ENCODE data around the gene NPPC.

NPPC gene

GRCh38 chr2:231935207-231935524 lies 9.0 kb upstream of the NPPC start:
- no peak for DNase-seq (ENCODE audit: low spot score)

DNA sequence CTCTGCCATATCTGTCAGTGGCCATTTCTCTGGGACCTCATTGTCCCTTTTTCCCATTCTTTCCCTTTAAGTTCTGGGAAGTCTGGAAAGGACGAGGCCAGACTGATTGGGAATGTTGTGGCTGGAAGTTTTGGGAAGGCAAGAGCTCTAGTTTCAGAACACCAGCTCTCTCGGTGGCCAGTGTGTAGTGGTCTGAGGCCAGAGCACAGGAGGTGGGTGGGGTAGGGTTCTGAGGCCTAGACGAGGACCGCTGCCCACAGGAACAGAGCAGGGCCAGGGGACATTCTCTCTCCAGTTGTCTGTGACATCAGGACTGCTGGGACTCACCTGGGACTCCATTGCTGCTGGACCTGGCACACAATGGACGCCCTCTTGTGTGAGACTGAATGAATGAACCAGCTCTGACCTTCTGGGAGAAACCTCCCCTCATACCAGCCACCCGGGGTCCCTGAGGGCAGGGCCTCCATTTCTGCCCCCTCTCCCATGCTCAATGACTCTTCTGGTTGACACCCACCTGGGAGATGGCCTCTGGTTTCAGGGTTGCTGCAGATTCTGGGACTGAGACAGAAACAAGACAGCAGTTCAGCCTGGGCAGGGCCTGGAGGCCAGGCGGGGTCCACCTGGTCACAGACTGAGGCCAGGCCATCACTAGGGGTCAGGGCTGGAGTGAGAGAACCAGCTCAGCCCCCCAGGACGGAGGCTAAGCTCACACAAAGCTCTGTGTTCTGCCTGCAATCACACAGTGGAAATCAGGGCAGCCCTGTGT lies 8.4 kb upstream of the NPPC start:
- no peak for DNase-seq (ENCODE audit: low spot score)

- DNase-seq (ENCODE audit: low spot score) = no peak
Observed at GRCh38 chr2:231933916-231934401, 7.8 kb upstream of the NPPC start.

GRCh38 chr2:231932985-231933915 lies 7.1 kb upstream of the NPPC start:
- no peak for DNase-seq (ENCODE audit: low spot score)

GRCh38 chr2:231932711-231932970 lies 6.4 kb upstream of the NPPC start:
- no peak for DNase-seq (ENCODE audit: low spot score)

DNA sequence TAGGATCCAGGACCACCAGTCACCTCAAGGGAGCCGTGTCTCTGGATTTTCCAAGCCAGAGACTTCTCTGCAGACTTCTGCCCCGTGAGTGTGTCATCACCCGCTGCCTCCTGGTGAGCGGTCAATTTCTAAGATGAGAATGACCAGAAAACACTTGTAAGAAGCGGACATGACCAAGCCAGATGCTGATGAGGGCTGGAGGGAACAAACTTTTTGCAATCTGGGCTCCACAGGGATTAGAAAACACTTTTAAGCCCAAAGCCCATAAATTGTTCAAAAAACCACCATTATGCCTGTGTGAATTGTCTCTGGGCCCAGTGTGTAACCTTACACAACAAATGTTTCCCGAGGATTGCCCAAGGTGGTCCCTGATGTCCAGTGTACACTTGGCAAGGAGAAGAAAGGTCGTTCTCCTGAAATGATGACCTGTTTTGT lies 5.3 kb upstream of the NPPC start:
- no peak for DNase-seq (ENCODE audit: low spot score)

GRCh38 chr2:231930593-231931281 lies 4.5 kb upstream of the NPPC start:
- no peak for DNase-seq (ENCODE audit: low spot score)

DNA sequence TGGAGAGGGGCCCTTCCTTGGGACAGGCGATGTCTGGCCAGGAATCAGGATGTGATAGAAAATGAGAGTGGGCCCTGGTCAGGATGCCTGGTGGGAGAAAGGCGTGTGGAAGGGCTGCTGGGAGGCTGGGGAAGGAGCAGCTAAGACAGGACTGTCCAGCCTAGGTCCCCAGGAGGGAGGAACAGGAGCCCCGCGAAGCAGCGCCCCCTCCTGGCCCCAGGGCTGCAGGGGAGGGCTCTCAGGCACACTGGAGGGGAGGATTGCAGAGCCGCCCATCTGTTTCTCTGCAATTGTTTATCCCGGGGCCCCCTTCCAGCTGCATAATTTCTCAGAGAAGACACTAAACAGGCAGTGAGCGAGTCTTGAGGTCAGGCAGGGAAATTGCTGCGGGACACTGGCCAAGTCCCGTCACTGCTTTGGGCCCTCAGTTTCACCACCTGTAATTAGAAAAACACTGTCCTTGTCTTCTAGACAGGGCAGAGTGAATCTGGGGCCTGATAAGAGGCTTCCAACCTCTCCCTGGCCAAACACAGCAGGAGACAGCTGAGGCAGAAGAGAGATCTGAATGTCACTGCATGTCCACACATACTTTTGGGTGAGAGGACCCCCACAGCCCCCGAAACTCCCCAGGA lies 3.9 kb upstream of the NPPC start:
- no peak for DNase-seq (ENCODE audit: low spot score)

DNA sequence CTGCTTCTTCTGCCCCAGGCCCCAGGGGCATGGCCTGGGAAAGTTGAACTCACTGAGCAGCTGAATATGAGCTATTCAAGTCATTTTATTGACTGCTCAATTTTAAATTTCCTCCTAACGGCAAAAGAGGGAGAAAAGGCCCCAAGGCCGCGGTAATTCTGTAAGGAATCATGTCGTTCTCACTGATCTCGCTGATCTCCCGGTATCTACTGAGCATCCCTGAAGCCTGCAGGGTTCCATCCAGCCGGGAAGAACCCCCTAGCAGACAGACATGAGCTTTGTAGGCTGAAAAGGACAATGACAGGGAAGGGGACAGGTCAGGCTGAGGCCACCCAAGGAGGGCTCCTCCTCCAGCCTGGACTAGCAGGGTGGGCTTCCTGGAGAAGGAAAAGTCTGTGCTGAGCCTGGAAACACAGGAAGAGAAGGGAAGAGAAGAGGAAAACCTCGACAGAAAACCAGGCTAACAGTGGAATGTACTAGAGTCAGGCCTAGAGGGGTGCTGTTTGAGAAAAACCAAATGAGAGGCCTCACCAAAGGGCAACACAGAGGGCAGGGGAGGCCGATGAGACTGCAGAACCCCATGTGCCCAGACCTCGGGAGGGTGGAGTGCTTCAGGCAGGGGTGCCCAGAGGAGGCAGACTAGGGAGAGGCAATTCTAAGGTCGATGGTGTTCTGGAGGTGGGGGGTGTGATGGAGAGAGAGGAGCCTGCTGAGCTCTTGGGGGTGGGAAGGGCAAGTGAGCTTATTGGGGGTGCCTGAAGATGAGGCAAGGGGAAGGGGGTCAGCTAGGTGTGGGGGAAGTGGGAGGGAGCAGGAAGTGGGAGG lies 2.9 kb upstream of the NPPC start:
- DNase-seq (ENCODE audit: low spot score) = no peak

- DNase-seq (ENCODE audit: low spot score) = no peak
Observed at GRCh38 chr2:231928481-231928880, 2.3 kb upstream of the NPPC start.

GRCh38 chr2:231927566-231927890 lies 1.3 kb upstream of the NPPC start:
- DNase-seq (ENCODE audit: low spot score) = no peak

DNA sequence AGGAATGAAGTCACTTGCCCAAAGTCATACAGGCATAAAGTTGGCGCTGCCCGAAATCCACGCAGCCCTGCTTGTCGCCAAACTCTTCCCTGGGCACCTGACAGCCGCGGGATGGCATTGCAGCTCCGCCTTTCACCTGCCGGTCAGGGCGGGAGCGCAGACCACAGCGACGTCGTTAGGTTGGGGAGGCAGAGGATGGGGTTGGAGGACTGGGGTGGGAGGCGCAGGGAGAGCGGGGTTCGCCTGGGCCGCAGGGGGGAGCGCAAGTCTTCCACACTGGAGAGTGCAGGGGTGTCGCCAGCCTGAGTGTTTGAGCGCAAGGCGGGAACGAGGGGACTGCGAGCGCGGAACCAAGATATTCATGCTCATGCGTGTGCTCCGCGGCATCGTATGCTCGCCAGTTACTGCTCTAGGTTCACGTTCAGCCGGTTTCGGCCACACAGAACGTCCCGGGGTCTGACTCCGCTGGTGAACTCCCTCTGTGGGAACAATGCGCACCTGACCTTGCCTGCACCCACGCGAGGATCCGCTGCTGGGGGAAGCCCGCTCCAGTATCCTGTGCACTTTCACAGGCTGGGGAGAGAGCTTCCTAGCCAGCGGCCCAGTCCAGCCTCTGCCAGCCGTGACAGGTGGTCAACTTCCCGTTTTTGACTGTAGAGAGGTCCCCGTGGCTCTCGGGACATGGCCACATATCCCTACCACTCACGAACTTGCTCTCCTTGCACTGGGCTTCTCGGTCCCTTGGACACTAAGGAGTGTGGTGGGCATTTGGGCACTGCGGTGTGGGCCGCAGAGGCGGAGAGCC lies 767 bp upstream of the NPPC start:
- DNase-seq (ENCODE audit: low spot score) = no peak

GRCh38 chr2:231925303-231926179 lies 655 bp downstream of the NPPC start:
- DNase-seq (ENCODE audit: low spot score) = peak; percentile 94

- no peak for DNase-seq (ENCODE audit: low spot score)
Observed at GRCh38 chr2:231924889-231925275, 1.3 kb downstream of the NPPC start.

DNA sequence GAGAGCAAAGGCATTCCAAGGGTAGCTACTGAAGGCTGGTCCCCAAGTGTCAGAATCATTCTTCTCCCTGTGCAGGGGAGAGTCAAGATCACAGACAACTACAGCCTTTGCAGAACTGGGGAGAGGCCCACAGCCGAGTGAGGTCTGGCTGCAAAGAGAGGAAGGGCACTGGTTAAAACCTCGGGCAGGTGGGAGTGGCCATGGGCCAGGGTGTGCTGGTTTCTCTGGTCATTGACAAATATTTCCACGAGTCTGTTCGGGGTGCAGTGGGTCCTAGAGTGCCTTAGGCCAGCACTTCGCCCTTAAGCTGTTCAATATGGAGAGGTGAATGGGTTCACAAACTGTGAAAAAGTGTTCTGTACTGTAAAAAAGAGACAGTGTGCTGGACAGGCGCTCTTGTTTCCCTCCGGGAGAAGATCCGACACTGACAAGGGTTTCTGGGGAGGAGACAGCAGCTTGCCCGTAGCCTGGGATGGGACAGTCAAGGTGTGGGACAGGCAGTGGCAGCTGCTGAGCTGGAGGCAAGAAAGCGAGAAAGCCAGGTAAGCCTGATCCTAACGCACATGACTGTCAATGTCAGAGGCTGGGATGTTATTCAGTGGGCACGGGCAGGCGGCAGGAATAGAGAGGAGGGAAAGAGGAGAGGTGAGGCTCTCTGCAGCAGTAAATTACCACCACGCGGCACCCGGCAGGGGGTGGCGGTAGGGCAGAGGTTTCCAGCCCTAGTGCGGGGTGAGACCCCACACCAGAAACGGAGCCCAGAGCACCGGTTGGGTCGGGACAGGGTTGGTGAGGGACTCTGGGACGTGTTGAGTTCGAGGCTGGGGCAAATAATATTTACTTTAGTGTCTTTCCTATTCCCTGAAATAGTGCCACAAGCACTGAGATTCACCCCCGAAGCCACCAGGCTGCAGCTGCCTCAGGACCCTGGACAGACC lies 2.0 kb downstream of the NPPC start:
- DNase-seq (ENCODE audit: low spot score) = no peak

DNA sequence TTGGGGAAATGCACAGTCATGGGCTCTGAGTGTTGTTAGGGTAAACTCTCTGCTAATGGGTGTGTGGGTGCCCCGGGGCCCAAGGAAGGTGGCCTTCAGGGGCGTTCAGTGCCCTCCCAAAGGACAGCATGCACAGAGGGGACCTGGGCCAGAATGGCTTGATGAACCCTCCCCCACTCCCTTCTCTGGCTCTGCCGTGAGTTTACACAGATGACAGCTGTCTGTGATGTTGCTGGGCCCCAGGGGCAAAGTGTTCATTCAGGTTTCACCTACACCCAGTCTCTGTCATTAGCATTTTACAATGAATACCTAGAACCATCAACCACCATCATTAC lies 3.2 kb downstream of the NPPC start:
- no peak for DNase-seq (ENCODE audit: low spot score)

DNA sequence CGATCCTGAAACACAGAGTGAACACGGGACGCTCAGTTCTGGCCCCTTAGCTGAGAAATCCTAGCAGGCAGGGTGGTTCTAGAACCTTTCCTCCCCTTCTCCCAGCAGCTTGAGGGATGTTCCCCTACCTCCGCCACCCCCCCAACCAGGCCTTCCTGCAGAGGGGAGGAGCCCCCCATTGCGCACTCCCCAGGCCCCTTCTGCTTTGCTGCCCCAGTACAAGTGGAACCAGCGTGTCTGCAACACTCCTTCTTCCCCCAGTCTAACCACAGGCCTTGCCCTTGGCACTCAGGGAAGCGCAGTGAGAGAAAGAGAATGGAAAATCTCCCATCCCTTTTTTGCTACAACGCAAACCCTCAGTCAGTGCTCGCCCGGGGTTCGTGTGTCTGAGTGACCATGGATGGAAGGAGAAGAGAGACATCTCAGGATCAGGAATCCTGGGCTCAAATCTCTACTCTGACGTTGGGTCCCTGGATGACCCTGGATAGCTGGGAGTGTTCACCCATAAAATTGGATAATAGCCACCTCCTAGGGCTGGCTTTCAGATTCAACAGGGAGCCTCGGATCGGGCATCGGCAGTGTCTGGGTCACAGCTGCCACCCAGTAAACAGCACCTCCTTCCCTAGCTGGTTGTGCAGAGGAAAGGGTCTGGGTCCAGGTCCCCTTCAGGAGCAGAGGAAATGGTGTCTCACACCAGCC lies 3.7 kb downstream of the NPPC start:
- no peak for DNase-seq (ENCODE audit: low spot score)

DNA sequence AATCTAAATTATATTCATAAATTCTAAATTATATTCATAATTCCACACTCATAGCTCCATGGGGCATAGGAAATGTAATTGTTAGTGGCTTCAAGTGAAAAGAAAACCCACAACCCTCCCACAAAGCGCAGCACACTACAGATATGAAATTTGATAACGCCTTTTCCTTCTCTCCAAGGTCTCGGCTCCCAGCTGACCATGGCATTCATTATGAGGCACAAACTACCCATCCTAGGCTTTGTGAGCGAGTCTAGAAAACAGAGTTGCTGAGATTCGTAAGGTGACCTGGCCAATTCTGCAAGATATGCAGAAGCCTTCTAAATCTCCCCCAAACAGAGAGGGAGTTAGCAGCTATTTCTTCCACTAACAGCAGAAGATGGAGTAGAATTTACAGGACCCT lies 5.4 kb downstream of the NPPC start:
- no peak for DNase-seq (ENCODE audit: low spot score)

Measured in hepatic stellate cell (primary cell).